ENCODE measurements around the gene FGF18. TPM values are rescaled to one million over a fixed set of nuclear protein-coding genes. Genes with fewer than 3 reads are reported as not detected.

FGF18 gene
- total RNA-seq, 1 donor from 2014 or later: 2.6 TPM

DNA sequence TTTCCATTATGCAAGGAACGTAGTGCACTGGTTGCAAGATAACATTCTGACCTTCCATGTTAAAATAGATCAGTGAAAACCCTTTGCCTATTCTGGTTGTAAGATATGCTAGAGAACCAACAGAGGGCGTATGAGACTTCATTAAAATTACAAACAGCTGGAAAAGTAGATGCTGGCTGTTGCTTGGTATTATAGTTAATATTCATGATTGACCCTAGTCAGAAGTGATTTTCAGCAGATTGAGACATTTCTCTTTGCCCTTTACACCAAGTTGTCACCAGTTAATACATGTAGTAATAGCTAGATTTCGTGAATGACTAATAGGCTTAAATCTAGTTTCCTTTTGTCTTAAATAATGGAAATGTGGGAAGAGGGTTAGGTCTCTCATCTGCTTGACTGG is 13.8 kb upstream of the FGF18 start:
- Mint-ChIP-seq H3K9me3 (ENCODE audit: low read depth) (peaks cover 3% of the 10 kb centered on the region), H3K4me3 (ENCODE audit: low read depth) (peak overlapping the region; percentile 24), H3K27me3 (no peaks in the 10 kb centered on the region), H3K36me3 (ENCODE audit: insufficient read depth) (peaks cover 60% of the 10 kb centered on the region), H3K27ac (peak overlapping the region; percentile 91), H3K4me1 (ENCODE audit: low read depth) (peaks cover 5% of the 10 kb centered on the region)
- DNase-seq (ENCODE audit: low spot score, unreplicated experiment): no peak
- TF ChIP-seq, protein P1, sequence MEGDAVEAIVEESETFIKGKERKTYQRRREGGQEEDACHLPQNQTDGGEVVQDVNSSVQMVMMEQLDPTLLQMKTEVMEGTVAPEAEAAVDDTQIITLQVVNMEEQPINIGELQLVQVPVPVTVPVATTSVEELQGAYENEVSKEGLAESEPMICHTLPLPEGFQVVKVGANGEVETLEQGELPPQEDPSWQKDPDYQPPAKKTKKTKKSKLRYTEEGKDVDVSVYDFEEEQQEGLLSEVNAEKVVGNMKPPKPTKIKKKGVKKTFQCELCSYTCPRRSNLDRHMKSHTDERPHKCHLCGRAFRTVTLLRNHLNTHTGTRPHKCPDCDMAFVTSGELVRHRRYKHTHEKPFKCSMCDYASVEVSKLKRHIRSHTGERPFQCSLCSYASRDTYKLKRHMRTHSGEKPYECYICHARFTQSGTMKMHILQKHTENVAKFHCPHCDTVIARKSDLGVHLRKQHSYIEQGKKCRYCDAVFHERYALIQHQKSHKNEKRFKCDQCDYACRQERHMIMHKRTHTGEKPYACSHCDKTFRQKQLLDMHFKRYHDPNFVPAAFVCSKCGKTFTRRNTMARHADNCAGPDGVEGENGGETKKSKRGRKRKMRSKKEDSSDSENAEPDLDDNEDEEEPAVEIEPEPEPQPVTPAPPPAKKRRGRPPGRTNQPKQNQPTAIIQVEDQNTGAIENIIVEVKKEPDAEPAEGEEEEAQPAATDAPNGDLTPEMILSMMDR (IDR thresholded peaks at IDR 0.05; ENCODE audit: unreplicated experiment): peak; percentile 48

DNA sequence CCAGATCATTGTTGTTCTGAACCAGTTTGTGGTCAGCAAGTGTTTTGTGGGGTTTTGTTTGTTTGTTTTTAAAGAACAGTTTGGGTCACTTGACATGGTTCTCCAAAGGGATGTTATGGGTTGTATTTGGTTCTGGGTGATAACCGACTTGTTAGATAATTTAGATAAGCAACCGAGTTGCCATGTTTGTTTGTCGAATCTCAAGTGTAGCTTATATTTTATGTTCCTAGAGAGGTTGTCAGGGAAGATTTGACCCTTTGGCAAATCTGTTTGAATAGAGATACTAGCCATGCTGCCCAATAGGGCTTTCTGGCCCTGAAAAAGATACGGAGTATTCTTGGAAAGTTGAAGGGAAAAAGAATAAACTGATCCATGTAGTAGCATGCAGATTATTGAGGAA is 12.2 kb upstream of the FGF18 start:
- TF ChIP-seq, protein P1 (IDR thresholded peaks at IDR 0.05; ENCODE audit: unreplicated experiment): no peak
- H3K36me3 Mint-ChIP-seq (ENCODE audit: insufficient read depth): peaks cover 55% of the 10 kb centered on the region
- H3K27ac Mint-ChIP-seq: no peak overlapping the region
- peaks cover 5% of the 10 kb centered on the region for H3K4me1 Mint-ChIP-seq (ENCODE audit: low read depth)
- H3K4me3 Mint-ChIP-seq (ENCODE audit: low read depth): no peak overlapping the region
- no peaks in the 10 kb centered on the region for H3K27me3 Mint-ChIP-seq
- no peaks in the 10 kb centered on the region for H3K9me3 Mint-ChIP-seq (ENCODE audit: low read depth)
- DNase-seq (ENCODE audit: low spot score, unreplicated experiment): no peak

DNA sequence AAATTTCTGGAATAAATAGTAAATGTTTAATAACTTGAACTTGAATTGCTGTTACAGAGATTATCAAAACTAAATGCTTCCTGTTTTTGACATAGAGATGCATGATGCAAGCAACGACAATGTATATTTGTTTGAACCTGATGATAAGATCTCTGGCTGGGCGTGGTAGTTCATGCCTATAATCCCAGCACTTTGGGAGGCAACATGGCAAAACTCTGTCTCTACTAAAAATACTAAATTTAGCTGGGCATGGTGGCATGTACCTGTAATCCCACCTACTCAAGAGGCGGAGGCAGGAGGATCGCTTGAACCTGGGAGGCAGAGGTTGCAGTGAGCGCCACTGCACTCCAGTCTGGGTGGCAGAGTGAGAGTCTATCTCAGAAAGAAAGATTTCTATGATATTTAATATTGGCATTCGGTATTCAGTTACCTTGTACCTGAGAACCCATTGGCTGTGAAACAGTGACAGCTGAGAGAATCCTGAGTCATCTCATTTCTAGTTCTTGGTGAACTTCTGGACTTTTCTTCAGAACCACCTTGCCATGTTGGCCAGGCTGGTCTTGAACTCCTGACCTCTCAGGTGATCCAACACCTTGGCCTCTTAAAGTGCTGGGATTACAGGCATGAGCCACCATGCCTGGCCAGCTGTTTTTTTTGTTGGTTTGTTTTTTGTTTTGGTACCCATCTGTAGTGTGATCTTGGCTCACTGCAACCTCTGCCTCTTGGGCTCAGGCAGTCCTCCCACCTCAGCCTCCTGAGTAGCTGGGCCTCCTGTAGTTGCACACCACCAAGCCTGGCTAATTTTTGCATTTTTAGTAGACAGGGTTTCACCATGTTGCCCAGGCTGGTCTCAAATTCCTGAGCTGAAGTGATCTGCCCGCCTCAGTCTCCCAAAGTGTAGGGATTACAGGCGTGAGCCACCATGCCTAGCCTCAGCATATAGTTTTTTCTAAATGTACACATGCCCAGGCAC is 10.0 kb upstream of the FGF18 start:
- DNase-seq (ENCODE audit: low spot score, unreplicated experiment): no peak
- H3K4me3 Mint-ChIP-seq (ENCODE audit: low read depth): no peak overlapping the region
- TF ChIP-seq, protein P1 (IDR thresholded peaks at IDR 0.05; ENCODE audit: unreplicated experiment): no peak
- no peak overlapping the region for H3K27ac Mint-ChIP-seq
- no peaks in the 10 kb centered on the region for H3K27me3 Mint-ChIP-seq
- H3K4me1 Mint-ChIP-seq (ENCODE audit: low read depth): peaks cover 5% of the 10 kb centered on the region
- peaks cover 58% of the 10 kb centered on the region for H3K36me3 Mint-ChIP-seq (ENCODE audit: insufficient read depth)
- H3K9me3 Mint-ChIP-seq (ENCODE audit: low read depth): no peaks in the 10 kb centered on the region

DNA sequence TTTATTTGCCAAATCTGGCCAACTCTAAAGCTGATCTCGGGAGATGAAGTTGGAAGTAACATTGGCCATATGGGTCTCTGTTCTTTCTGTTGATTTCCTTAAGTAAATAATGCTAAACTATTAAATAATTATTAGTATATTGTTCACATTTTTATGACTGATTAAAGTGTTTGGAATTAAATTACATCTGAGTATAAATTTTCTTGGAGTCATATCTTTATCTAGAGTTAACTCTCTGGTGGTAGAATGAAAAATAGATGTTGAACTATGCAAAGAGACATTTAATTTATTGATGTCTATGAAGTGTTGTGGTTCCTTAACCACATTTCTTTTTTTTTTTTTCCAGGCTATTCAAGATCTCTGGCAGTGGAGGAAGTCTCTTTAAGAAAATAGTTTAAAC is 9.3 kb upstream of the FGF18 start:
- H3K36me3 Mint-ChIP-seq (ENCODE audit: insufficient read depth): peaks cover 53% of the 10 kb centered on the region
- no peak for DNase-seq (ENCODE audit: low spot score, unreplicated experiment)
- H3K4me3 Mint-ChIP-seq (ENCODE audit: low read depth): no peak overlapping the region
- H3K27me3 Mint-ChIP-seq: no peaks in the 10 kb centered on the region
- H3K9me3 Mint-ChIP-seq (ENCODE audit: low read depth): no peaks in the 10 kb centered on the region
- TF ChIP-seq, protein P1 (IDR thresholded peaks at IDR 0.05; ENCODE audit: unreplicated experiment): no peak
- H3K27ac Mint-ChIP-seq: no peak overlapping the region
- peaks cover 5% of the 10 kb centered on the region for H3K4me1 Mint-ChIP-seq (ENCODE audit: low read depth)

DNA sequence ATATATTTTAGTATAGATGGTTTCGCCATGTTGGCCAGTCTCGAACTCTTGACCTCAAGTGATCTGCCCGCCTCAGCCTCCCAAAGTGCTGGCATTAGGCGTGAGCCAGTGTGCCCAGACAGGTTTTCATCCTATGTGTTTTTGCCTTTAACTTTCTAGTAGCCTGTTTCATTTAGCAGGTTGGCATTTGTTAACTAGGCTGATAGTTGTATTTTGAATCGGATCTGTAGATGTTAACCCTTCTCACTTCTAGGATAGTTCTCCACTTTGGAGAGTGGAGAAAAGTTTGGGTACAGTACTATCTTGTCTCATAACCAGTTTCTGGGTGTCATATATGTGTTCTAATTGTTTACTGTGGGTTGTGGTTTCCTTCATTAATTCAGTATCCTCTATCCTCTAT is 7.3 kb upstream of the FGF18 start:
- H3K27ac Mint-ChIP-seq: no peak overlapping the region
- H3K36me3 Mint-ChIP-seq (ENCODE audit: insufficient read depth): peaks cover 38% of the 10 kb centered on the region
- no peaks in the 10 kb centered on the region for H3K9me3 Mint-ChIP-seq (ENCODE audit: low read depth)
- TF ChIP-seq, protein P1 (IDR thresholded peaks at IDR 0.05; ENCODE audit: unreplicated experiment): no peak
- no peaks in the 10 kb centered on the region for H3K4me1 Mint-ChIP-seq (ENCODE audit: low read depth)
- no peaks in the 10 kb centered on the region for H3K27me3 Mint-ChIP-seq
- DNase-seq (ENCODE audit: low spot score, unreplicated experiment): no peak
- no peak overlapping the region for H3K4me3 Mint-ChIP-seq (ENCODE audit: low read depth)

All from progenitor cell of endocrine pancreas (in vitro differentiated cells).